ENCODE results near the gene SPOCK1. TPM values are rescaled to one million over a fixed set of nuclear protein-coding genes. Genes with fewer than 3 reads are reported as not detected.

The SPOCK1 gene
- total RNA-seq, 1 experiment from 2014 or later, result not detected

DNA sequence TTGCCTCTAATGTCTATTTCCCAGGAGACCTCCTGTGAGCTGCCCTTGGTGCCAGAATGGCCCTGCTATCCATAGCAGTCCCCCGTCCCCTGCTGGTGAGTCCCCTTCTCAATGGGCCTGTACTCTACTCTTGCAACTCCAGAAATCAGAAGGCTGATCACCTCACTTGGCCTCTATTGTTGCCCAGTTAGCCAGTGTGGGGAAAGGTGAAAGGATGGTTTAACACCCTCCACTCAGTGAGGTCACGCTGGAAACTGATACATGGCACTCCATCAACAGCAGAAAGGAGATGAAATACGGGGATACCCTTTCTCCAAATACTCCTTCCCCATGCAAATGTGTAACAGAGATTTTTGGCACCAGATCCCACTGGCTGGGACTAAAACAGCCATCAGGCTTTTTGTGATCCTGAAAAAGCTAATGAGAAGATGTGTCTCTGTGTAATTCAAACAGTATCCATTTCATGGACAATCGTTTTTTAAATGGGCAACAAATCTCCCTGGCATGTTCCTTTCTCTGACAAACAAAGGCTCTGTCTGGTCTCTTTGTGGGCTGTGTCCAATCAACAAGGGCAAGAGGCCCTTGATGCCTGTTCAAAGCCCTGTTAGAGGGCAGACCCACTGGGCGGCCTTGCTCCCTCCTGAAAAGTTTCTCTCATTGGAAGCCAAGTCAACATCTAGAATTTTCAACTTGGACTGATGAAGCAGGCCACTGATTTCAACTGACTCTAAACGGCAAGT, 343.7 kb downstream of the SPOCK1 start:
- DNase-seq (ENCODE audit: low spot score), result no peak

DNA sequence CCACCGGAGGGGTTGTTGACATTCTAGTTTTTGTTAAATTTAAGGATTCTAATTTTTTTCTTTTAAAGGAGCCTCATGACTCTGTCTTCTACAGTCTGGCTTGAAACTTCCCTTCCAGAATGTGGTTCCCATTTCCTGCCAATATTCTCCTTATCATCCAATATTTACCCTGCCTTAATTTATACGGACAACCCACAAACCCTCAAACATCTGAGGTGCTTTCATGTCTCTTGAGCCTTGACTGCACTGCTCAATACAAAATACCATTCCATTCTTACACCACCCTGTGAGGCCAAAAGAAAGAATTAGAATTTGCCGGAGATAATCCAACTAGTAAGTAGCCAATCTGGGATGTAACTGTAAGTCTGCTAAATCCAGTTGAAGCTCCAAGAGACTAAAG, 346.5 kb downstream of the SPOCK1 start:
- DNase-seq (ENCODE audit: low spot score), result no peak

DNA sequence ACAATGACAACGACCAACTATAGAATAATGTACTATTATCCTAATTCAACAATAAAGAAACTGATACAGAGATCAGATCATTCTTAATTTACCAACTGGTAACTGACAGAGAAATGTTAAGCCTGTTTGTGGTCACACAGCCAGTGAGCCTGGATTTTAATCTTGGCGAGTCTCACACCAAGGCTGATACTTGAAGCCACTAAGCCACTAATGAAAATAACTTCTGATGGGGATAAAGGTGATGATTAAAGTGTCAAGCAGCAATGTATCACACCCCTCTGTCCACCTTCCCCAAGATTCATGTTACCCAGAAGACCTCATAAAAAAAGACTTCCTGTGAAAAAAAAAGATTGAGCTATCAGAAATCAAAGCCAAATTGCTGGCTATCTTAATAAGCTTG, 350.5 kb downstream of the SPOCK1 start:
- DNase-seq (ENCODE audit: low spot score), result no peak

DNA sequence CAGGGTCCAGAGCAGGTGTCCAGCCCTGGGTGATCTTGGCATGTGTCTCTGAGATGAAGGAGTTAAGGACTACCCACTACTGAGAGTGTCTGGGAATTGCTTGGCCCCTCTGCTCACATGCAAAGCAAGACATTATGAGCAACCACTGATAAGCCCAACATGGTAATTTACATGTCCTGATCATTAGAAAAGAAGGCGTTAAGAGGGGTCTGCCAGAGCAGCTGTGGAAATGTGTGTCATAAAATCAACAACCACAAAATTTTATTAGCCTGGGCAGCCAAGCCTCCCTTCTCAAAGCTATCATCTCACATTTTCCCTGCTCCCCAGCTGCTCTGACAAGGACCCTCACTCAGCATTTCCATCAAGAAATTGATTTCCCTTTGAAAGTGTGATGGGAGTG, 351.0 kb downstream of the SPOCK1 start:
- DNase-seq (ENCODE audit: low spot score), result no peak

DNA sequence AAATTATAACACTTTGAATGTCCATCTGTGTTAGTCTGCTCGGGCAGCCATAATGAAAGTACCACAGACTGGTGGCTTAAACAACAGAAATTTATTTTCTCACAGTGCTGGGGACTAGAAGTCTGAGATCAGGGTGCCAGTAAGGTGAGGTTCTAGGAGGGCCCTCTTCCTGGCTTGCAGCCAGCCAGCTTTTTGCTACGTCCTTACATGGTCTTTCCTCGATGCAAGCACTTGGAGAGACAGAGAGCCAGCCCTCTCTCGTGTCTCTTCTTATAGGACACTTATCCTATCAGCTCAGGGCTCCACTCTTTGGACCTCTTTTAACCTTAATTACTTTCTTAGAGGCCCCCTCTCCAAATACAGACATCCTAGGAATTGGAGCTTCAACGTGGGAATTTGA, 351.8 kb downstream of the SPOCK1 start:
- DNase-seq (ENCODE audit: low spot score), result no peak

DNA sequence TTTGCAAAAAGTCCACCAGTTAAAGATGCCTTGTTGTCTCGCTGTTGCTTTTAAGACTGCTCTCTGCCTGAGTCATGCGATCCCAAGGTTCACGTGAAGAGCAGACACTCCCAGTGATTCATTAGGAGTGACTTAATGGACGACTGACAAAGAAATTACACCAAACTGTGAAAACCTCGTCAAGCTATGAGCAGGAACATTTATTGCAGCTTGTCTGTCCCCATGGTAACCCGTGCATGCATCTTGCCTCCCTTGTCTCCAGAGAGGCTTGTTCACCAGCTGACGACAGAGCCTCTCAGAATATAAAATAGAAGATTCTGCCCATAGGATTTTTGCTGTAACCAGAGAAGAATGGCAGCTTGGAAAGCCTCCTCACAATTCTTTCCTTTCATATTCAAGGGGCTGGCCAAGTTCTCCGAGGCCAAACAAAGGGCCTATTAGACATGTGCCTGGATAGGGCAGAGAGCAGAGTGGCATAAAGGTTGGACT, 352.7 kb downstream of the SPOCK1 start:
- DNase-seq (ENCODE audit: low spot score), result no peak

DNA sequence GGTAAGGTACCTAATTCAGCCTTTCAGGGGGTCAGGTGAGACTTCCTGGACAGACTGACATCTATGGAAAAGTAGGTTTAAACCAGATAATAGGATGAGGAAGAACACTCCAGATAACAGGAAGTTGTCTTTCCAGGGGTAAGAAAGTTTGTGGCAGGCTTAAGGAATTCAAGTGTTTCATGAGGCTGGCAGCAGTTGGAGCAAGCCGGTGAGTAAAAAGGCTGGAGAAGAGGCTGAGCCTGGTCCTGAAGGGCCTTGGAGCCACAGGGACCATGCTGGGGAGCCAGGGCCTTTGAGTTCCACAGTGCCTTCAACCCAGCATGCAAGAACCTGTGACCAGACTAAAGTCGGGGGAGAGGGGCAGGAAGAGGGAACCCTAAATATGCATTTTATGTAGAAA, 353.4 kb downstream of the SPOCK1 start:
- DNase-seq (ENCODE audit: low spot score), result no peak

DNA sequence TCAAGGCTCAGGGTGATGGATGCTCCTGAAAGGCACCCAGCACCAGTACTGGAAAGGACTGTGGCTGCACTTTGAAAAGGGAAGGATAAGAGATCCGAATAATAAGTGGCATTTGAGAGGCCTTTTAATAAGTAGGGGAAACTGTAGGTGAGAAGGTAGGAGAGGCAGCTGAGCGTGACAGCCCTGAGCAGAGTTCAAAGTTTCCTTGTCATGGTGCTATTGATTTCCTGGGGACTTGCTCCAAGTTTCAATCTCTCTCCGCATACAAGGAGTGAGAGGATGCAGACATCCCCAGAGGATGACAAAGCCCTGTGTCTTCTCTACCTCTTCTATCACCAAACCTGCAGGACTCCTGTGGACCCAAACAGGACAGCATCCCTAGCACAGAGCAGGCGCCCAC, 354.5 kb downstream of the SPOCK1 start:
- no peak for DNase-seq (ENCODE audit: low spot score)

DNA sequence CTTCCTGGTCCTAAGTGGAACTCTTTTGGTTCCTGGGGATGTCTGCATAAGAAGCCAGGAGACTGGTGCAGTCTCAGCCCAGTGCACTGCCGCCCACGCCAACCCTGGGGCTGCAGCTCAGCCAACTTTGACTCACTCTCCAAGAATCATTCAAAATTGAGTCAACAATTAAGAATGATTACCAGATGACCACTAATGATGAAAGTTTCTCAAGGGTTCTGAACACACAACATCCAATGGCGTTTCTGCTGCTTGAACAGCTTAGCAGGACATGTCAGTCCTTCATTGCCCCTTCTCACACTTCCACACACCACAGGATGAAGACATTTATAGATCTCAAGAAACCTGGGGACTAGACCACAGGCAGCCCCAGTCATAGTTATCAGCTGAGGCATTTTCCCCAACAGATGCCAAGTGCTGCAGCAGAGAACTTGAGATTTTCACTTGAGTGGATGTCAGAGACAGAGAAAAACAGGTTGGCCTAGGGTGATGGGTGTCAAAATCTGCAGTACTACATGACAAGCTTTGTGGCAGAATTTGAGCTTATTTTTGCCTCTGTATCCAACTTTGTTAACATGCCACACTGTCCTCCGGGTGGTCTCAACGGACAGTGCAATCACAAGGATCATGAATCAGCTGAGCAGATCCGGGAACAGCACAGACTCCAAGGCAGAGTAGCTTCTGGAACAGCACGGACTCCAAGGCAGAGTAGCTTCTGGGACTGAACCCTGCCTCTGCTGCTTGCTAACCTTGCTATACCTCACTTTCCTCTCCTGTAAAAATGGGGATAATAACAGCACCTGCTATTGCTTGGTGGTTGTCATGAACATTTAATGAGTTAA, 356.1 kb downstream of the SPOCK1 start:
- DNase-seq (ENCODE audit: low spot score), result no peak

DNA sequence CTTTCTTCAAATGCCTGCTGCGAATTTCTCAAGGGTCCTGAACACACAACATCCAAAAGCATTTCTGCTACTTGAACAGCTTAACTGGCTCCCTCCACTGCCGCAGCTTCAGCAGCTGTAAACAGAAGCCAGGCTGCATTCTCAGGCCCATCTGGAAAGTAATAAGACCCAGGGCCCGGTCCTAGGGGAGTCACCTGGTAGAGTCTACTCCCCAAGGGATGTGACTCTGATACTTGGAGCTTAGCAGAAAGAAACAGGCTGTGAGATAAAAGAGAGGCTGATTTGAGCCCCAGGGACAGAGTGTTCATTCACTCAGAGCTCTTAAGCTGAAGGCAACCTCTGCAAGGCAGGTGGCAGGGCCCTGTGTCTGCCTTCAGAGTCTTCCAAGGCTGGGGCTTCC, 356.8 kb downstream of the SPOCK1 start:
- no peak for DNase-seq (ENCODE audit: low spot score)

DNA sequence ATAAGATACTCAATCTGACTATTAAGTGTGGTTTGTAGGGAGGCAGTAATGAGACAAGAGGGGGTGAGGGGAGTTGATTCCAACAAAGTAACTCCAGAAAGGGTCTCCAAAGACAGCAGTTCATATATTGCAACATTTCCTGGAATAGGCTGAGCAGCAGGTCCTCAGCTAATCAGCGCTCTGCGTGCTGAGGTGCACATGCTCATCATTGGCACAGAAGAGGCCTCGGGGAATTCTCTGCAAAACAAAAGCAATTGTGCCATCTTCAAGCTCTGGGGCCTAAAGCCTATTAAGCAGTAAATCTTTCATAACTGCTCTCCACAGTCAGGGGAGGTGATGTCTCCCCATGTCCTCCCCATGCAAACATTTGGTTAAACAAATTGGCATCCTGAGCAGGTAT, 357.3 kb downstream of the SPOCK1 start:
- no peak for DNase-seq (ENCODE audit: low spot score)

DNA sequence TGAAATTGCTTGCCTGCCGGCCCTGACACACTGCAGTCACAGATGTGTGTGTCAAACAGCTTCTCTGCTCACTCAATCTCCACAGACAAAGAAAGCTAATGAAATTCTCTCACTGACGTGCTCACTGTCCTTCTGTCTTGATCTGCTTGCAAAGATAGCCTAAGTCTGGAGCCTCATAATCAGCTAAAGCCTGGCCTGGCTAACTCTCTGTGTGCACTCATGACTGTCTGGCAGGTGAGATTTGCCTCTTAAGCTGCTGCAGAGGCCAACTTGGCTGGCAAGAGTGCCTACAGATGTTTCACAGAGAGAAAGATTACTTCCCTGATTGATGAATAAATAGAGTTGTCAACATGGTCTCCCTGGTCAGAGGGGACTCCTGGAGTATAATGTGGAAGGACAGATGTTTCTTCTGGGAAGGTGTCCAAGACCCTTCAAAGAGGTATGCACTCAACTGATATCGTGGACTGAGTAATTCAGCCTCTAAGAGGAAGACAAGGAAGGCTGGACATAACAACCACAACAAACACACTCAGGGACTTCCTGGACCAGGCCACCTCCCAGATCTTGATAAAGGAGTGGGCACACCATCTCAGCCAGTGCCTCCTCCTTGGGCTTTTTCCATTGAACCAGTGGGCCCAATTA, 362.0 kb downstream of the SPOCK1 start:
- no peak for DNase-seq (ENCODE audit: low spot score)

DNA sequence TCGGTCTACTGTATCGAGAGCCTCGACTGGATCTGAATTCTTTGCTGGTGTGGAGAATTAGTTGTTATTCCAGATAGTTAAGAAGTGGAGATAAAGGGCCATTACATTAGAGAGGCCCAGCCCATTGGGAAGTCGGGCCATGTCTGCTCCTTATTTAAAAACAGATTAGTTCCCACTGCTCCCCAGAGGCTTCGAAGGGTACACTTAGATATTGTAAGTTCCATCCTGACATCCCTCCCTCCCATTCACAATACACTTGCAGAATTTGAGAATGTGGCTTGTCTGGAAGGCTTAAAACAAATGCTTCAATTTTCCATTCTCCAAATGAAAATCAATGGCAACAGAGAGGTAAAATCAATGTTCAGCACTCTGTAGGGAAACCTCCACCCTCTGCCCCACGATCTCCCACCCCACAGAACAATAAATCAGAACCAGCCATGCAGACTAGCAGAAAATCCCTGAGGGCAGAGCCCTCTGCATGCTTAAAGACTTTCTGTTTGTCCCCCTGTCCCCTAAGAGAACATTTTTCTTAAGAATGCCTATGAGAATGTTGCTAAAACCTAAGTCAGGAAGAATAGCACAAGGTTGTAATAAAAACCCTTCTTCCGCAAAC, 364.1 kb downstream of the SPOCK1 start:
- DNase-seq (ENCODE audit: low spot score), result no peak

DNA sequence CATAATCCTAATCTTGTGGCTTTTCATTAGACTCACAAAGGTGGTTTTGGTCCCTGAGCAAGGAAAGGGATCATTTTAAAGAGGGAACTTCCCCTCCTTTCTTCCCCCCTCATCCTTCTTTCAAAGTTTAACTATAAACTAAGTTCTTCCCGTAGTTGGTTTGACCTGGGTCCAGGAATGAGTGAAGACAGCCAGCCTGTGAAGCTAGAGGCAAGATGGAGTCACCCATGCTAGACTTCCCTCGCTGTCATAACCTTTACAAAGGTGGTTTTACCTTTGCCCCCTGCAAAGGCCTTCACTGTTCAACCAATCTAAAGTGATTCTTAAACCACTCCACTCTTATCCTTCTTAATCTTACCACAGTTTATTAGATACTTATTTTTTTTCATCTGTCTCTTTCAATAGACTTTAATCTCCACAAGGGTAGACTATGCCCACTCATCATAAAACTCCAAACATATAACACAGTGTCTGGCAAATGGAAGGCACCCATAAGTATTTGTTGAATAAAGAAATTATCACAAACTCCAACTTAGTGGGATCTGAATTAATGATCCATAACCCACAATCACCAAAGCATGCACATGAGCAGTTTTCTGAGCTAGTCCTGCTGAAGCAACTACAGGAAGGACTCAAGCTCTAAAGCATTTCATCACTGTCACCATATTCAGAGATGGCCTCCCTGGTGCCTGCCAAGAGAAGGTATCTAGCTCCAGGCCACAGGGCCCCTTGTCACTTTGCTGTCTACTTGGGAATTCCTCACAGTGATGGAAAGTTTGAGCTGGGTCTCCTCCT, 369.0 kb downstream of the SPOCK1 start:
- DNase-seq (ENCODE audit: low spot score), result no peak

DNA sequence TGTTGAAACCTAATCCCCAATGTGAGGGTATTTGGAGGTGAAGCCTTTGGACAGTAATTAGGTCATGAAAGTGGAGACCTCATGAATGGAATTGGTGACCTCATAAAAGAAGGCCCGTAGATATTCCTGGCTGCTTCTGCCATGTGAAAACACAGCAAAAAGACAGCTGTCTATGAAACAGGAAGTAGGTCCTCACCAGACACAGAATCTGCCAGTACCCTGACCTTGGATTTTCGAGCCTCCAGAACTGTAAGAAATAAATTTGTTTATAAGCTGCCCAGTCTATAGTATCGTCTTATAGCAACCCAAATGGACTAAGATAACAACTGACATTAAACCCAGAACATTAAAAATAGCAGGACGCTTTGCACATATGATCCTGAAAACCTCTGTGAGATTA, 371.1 kb downstream of the SPOCK1 start:
- DNase-seq (ENCODE audit: low spot score), result no peak

DNA sequence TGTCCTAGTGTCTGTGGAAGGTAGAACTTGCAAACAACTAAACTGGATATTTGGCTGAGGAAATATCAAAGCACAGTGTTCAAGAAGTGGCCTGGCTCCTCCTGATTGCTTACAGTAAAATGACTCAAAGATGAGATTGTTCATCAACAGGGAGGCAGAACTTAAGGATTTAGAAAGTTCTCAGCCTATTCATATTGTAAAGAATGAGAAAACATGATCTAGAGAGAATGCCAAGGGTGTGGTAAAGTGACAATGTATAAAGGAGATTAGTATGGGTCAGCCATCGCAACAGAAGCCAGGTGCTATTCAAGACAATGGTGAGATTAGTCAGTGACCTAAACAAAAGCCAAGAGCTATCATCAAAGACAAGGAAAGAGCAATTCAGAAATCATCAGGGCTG, 372.3 kb downstream of the SPOCK1 start:
- no peak for DNase-seq (ENCODE audit: low spot score)

DNA sequence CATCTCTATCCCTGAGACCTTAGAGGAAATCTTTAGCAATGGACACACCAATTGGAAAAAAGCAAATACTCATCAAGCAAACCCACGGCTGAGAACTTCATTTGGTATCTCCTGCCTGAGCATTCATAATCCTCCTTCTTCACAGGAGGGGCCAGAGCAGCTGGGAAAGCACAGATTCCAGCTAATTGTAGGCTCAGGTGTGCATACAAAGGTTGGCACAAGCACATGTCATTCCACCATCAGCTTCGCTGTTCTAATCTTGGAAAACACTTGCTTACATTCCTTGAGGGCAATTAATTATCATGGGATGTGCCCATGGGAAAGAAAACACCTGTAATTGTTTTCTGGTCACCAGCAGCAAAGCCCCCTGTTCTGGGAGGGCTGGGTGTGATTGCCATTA, 376.6 kb downstream of the SPOCK1 start:
- DNase-seq (ENCODE audit: low spot score), result no peak

DNA sequence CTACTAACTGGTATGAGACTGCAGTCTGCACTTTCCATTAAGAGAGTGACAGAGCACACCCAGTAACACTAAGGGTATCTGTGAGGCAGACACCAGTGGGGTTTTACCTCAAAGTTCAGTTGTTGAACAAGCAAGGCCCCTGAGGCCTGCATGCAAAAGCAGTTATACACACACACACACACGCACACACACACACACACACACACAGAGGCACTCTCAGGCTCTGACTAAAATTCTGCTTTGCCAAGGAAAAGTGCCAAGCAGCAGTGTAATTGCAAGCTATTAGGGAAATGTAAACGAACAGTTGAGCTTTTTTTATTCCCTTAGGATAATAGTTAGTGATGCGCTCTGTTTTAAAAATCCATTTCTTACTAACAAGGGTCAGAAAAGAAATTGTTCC, 377.1 kb downstream of the SPOCK1 start:
- no peak for DNase-seq (ENCODE audit: low spot score)

DNA sequence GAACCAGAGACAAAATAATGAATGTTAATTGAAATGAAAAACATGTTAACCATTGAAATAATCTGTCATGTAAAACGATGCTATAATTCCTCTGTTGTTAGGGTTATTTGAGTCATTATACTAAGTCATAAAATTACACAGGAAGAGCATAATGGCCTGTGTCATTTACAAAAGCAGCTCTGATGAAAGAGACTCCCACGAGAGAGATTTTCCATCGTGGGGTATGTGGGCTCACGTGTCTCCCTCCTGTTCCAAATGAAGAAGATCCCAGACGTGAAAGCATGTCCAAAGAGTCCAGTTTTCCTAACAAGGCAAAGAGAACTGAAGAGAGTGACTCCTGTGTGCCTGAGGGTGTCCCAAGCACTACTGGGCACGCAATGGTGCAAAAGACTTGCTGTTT, 379.8 kb downstream of the SPOCK1 start:
- no peak for DNase-seq (ENCODE audit: low spot score)

DNA sequence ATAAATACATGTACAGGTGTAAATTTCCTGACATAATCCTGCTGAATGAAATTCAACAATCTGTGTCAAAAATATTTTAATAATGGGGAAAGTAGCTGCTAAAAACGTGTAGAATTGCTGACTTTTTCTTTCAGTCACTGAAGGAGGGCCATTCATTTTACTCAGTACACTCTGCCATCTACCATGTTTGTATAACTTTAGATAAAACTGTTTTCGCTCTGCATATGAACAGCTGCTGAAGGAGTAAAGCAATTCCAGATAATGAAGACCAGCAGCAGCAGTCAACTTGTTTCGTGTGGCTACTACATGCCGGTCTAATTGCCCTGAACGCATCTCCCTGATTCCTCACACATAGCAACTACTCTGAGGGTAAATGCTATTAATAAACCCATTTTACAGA, 380.5 kb downstream of the SPOCK1 start:
- DNase-seq (ENCODE audit: low spot score), result no peak

DNA sequence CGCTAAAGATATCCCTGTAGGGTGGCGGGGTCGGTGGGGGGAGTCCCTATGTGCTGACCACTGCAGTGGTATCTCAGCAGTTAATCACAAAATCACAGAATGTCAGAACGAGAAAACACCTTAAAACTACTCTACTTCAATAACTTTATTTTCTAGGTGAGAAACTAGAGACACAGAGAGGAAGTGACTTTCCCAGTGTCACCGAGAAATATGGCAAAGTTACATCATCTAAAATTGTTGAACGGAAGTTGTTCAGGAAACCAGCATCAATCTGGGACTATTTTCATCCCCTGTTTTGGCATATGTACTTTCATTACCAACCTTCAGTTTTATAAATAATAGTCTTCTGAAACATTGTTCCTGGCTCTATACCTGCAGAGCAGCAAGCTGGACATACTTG, 384.0 kb downstream of the SPOCK1 start:
- no peak for DNase-seq (ENCODE audit: low spot score)
